ENCODE results near the gene PWWP2B.

GRCh38 chr10:132445516-132446194, 48.7 kb downstream of the PWWP2B start:
- no peak for TF ChIP-seq POLR2AphosphoS5 (IDR thresholded peaks at IDR 0.05; ENCODE audit: low read depth, low read length)
- TF ChIP-seq POLR2A (IDR thresholded peaks at IDR 0.05; ENCODE audit: low read depth, low read length), result no peak

Measured in GM12892 (cell line).